ENCODE results near the gene RPL13A.

DNA sequence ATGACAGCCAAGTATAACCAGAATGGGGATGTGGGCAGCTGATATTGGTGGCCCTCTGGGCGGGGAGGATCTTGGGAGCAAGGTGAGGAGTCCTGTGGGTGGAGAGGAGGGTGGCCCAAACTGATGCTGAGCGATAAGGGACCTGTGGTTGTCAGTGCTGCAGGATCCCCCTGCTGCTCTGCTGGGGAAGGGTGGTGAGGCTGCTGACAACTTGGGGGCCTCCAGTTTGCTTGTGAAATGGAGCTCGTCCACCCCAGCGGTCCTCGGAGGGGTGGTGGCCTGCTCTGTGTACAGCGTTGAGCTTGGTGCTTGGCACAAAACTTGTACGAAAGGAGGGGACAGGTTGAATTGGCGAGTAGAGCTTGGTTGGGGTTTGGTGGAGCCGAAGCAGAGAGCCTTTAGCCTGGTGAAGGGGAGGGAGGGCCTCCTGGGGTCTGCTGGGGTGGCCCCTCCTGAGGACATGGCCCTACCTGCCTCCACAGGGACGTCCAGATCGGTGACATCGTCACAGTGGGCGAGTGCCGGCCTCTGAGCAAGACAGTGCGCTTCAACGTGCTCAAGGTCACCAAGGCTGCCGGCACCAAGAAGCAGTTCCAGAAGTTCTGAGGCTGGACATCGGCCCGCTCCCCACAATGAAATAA is 11.7 kb downstream of the RPL13A start:
- TF ChIP-seq, protein P1, sequence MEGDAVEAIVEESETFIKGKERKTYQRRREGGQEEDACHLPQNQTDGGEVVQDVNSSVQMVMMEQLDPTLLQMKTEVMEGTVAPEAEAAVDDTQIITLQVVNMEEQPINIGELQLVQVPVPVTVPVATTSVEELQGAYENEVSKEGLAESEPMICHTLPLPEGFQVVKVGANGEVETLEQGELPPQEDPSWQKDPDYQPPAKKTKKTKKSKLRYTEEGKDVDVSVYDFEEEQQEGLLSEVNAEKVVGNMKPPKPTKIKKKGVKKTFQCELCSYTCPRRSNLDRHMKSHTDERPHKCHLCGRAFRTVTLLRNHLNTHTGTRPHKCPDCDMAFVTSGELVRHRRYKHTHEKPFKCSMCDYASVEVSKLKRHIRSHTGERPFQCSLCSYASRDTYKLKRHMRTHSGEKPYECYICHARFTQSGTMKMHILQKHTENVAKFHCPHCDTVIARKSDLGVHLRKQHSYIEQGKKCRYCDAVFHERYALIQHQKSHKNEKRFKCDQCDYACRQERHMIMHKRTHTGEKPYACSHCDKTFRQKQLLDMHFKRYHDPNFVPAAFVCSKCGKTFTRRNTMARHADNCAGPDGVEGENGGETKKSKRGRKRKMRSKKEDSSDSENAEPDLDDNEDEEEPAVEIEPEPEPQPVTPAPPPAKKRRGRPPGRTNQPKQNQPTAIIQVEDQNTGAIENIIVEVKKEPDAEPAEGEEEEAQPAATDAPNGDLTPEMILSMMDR (IDR thresholded peaks at IDR 0.05): no peak
- no peak for TF ChIP-seq POLR2A (IDR thresholded peaks at IDR 0.05)

Measured in suprapubic skin (tissue), 3 donors.